GM19468 (cell line): ENCODE results near the gene SYT14.
"Not testable (repeated sequence)": the region's sequence is repeated elsewhere in the genome, so short reads cannot be mapped to it uniquely, and the experiment has no call there.

Source experiments
- ATAC-seq: cut with Tn5 transposase; IDR thresholded peaks from one replicate; pipeline ENCODE4 v1.9.1; 2021; ENCODE audit warnings: mild to moderate bottlenecking, moderate library complexity, moderate number of reproducible peaks; ENCODE audit not compliant: unreplicated experiment; ENCODE audit errors: extremely low read depth

Gene SYT14

DNA sequence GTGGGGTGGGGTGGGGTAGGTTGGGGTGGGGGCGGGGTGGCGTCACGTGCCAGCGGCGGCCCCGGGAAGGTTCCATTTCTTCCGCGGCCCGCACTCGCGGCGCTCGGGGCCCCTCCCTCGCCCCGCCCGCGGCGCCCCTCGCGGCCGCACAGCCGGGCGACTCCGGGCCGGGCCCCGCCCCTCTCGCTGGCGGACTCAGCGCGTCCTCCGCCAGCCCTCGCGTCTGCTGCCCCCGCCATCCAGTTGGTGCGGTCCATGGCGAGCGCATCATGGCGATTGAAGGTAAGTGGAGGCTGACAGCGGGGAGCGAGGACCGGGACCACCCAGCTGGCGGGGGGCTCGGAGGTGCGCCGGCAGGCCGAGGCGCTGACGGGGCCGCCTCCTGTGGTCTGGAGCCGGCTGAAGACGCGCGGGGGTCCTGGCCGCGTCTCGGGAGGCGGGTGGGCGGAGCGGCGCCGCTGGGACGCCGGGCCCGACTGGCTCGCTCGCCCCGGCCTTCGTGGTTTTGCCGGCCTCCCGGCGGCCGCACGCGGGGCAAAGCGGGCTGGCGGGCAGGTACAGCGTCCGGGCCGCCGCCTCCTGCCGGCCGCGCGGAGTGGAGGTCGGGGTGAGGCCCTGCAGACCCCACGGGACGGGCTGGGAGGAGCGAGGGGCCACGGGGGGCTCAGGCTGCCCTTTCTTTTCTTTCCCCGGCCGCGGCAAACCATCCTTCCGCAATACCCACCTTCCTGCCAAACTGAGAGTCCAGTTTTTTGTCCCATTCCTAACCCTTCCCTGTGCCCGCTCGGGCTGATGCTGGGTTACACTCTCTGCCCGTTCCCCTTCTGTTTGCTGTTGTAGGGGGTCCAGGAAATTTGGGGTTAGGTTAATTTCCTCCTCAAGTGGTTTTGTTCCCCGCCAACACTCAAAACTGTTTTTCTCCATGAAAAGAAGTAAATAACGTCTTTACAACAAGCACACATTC, at the start of gene SYT14:
Gene SYT14, plus strand, starts transcription at position 222 of the 964 bp plus-strand sequence. Its CDS starts 48 bp downstream, at position 270.
- ATAC-seq: no peak

DNA sequence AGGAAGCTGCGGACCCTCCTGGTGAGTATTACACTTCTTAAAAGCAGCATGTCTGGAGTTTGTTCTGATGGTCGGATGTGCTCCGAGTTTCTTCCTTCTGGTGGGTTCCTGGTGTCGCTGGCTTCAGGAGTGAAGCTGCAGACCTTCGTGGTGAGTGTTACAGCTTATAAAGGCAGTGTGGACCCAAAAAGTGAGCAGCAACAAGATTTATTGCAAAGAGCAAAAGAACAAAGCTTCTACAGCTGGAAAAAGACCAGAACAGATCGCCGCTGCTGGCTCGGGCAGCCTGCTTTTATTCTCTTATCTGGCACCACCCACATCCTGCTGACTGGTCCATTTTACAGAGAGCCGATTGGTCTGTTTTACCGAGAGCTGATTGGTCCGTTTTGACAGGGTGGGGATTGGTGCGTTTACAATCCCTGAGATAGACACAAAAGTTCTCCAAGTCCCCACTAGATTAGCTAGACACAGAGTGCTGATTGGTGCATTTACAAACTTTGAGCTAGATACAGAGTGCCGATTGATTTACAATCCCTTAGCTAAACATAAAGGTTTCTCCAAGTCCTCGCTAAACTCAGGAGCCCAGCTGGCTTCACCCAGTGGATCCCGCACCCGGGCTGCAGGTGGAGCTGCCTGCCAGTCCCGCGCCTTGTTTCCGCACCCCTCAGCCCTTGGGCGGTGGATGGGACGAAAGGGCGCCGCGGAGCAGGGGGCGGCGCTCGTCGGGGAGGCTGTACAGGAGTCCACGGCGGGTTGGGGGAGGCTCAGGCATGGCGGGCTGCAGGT, 49.5 kb upstream of the SYT14 start:
- ATAC-seq: not testable (repeated sequence)

DNA sequence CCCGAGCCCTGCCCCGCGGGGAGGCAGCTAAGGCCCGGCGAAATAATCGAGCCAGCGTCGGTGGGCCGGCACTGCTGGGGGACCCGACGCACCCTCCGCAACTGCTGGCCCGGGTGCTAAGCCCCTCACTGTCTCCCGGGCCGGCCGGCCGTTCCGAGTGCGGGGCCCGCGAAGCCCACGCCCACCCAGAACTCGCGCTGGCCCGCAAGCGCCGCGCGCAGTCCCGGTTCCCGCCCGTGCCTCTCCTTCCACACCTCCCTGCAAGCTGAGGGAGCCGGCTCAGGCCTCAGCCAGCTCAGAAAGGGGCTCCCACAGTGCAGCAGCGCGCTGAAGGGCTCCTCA, 49.0 kb upstream of the SYT14 start:
- ATAC-seq: no peak

DNA sequence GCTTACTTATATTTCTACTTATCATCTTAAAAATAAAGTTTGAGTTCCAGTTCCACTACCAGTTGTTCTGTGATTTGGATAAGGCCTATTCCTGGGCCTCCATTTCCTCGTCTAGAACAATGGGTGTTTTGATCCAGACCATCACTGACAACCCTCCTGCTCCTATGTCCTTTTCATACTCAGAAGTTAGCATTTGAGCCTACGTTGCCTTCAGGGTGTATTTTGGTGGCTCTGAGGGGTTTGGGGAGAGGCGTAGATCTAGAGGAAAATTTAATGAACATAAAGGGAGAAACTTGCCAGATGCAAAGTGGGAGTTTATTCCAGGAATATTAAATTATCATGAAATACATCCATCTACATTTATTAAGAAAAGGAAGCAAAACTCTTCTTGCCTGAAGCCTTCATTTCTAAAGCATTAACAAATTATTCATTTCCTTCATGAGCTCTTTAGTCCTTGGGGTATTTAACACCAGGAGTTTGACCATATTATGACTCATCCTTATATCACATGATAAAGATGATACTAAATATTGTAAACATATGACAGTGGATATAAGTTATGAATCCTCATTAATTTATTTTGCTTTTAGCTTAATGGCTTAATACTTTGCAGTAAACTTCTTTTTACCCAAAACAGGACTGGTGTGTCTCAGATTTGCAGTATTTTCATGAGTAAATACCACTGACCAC, 47.2 kb upstream of the SYT14 start:
- no peak for ATAC-seq

DNA sequence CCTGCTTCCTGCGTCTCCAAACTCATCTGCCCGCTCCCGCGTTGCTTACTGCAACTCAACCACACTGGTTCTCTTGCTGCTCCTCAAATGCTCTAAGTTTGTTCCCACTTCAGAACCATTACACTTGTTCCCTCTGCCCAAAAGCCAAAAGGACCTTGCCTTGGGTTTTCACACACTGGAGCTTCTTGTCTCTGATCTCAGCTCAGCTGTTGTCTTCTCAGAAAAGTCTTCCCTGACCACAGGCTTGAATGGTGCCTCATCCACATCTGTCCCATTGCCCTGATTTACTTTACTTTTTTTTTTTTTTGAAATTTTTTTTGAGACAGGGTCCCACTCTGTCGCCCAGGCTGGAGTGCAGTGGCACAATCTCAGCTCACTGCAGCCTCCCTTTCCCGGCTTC, 44.3 kb upstream of the SYT14 start:
- ATAC-seq: no peak

DNA sequence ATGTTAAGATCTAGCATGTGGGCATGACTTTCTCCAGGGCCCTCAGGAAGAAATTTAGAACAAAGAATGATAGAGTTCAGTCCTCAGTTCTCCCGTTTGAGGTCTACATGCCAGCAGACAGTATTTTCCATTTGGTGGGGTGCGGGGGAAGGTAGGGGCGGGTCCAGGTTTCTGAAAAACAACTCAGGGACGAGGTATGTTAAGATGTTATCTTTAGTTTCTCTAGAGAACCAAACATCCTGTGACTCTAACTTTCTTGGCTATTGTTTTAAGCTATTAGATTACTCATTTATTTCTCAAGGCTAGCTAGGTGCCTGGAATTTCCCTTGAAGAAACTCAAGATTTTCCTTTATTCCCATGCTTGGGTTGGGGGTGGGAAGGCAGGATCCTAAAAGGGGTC, 42.3 kb upstream of the SYT14 start:
- no peak for ATAC-seq

DNA sequence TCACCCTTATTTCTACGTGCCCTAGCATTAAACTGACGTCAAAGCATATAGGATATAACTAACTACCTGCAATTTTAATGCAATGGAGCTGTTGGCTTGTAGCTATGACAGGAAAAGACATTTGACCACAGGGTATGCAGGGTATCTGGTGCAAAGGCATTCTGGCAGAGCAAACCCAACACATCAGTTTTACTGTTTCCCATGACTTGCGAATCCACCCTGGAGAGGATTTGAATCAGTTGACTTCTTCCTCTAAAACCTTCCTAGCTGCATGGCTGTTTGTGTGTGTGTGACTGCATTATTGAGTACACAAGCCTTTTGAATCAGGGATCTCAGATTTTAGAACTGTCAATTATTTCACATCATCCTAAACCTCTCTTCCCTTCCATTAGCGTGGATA, 41.7 kb upstream of the SYT14 start:
- ATAC-seq: no peak

DNA sequence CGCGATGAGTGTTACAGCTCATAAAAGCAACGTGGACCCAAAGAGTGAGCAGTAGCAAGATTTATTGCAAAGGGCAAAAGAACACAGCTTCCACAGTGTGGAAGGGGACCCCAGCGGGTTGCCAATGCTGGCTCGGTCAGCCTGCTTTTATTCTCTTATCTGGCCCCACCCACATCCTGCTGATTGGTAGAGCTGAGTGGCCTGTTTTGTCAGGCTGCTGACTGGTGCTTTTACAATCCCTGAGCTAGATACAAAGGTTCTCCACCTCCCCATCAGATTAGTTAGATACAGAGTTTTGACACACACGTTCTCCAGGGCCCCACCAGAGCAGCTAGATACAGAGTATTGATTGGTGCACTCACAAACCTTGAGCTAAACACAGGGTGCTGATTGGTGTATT, 39.7 kb upstream of the SYT14 start:
- ATAC-seq: not testable (repeated sequence)

DNA sequence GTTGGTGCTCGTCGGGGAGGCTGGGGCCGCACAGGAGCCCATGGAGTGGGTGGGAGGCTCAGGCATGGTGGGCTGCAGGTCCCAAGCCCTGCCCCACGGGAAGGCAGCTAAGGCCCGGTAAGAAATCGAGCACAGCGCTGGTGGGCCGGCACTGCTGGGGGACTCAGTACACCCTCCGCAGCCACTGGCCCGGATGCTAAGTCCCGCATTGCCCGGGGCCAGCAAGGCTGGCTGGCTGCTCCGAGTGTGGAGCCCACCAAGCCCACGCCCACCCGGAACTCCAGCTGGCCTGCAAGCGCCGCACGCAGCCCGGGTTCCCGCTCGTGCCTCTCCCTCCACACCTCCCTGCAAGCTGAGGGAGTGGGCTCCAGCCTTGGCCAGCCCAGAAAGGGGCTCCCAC, 39.2 kb upstream of the SYT14 start:
- ATAC-seq: not testable (repeated sequence)

DNA sequence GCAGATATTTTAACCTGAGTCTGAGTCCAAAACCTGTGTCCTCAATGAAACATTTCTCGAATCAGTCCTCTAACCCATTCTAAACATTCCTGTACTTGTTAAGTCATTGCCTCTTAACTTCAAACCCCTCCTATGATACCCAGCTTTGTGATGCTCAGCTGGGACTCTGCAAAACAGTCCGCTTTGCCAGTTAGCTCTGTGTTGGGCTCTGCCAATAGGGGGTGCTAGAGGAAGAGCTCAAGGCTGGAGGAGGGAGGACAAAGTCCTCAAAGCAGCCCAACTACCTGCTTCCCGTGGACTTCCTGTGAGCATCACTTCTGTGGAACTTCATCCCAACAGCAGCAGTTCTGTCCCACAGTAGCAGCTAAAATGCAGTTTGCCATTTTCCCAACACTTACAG, 38.1 kb upstream of the SYT14 start:
- ATAC-seq: no peak

DNA sequence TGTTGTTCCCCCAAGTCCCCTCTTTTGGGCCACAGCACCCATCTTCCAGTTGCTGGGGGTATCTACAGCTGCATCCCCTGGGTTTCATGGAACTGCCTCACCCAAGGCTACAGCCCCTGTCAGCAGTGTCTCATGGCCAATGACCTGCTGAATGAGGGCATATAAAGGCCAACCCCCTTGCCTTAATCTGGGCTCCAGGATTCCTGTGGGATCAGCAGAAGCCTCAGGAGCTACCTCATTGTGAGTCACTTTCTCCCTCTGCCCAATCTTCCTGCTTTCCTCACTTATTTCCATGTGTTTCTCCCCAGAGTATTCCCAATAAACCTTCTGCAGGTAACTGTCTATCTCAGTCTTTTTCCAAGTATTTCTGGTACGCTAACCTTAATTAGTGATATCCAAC, 37.3 kb upstream of the SYT14 start:
- ATAC-seq: no peak

DNA sequence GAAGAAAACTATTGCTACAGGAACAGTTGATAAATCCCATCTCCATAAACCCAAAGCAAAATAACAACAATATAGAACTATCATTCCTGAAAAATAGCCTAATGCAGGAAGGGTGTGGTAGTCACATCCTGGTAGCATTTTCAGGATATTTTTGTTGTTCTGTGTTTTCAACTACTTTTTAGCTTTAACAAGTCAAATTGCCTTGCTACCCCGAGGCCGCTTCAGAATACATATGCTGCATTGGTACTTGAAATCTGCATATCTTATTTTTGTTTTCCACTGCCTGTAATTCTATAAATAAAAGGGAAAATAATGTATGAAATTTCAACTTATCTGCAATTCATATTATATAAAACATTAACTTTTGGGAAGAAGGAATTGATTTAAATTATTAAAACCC, 36.8 kb upstream of the SYT14 start:
- no peak for ATAC-seq

DNA sequence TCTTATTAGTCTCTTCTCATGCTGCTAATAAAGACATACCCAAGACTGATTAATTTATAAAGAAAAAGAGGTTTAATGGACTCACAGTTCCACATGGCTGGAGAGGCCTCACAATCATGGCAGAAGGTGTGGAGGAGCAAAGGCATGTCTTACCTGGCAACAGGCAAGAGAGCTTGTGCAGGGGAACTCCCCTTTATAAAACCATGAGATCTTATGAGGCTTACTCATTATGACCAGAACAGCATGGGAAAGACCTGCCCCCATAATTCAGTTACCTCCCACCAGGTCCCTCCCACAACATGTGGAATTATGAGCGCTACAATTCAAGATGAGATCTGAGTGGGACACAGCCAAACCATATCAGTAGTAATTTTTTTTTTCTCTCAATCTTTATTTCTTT, 33.2 kb upstream of the SYT14 start:
- ATAC-seq: not testable (repeated sequence)

DNA sequence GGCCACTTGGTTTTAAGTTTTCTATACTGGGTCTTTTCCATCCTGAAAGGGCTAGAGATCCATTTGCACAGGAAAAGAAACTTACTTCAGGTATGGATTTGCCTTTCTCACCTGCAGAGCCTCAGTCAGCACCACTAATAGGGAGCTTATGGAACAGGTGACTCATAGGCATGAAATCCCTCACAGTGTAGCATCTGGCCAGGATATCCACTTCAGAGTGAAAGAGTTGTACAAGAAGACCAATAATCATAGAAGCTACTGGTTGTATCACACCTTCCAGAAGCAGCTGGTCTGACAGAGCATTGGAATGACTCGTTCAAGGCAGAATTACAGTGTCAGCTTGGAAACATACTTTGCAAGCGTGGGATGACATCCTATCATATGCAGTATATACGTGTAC, 26.3 kb upstream of the SYT14 start:
- no peak for ATAC-seq

DNA sequence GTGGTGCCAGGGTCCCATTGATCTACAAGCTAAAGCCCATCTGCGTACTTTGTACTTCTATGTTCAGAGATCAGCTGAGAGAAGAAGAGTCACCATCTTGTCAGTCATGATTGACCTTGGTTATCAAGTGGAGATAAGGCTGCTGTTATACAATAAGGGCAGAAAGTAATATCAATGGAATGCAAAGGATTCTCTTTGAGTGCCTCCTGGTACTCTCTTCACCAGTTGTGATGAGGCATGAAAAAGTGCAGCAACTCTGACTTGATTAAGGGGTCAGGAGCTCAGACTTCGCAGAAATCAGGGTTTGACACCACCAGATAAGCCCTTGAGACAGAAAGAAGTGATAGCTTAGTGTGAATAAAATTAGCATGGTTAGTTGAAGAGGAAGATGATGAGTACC, 25.7 kb upstream of the SYT14 start:
- no peak for ATAC-seq

DNA sequence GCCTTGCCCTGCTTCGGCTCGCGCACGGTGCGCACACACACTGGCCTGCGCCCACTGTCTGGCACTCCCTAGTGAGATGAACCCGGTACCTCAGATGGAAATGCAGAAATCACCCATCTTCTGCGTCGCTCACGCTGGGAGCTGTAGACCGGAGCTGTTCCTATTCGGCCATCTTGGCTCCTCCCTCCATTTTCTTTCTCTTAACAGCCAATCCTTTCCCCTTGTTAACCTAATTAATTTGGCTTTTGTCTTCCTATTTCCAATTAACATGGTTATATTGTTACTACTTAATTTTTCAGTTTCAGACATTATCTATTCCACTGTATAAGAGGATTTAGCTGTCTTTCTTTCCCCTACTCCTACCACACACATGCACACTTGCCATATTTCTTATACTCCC, 18.4 kb upstream of the SYT14 start:
- not testable (repeated sequence) for ATAC-seq

DNA sequence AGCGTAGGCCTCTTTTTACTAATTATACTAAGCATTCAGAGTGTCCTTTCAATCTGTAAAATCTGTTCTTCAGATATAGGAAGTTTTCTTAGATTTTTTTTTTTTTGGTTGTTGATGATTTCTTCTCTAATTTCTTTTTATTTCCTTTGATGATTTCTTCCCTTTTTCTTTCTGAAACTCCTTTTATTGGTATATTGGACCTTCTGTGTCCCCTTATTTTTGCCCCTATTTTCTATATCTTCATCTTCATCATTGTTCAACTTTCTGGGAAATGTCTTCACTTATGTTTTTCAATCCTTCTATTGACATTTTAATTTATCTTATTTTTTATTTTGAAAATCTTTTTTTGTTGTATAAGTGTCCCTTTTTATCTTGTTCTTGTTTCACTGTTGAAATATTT, 17.2 kb upstream of the SYT14 start:
- no peak for ATAC-seq

DNA sequence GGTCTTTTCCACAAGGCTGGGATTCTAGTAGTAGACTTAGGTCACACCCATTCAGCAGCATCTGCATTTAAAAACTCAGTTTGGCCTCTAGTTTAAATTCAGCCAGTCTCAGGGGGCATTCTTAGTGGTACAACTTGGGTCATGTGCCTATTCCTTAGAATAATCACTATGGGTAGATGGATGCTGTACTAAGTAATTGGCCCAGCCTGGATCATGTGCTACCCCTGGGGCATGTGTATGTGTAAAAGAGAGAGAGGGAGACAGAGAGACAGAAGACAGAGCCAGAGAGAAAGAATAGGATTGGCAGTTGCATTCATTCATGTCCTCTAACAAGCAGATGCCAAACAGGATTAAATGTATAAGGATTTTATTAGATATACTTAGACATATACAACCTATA, 13.6 kb upstream of the SYT14 start:
- ATAC-seq: no peak

DNA sequence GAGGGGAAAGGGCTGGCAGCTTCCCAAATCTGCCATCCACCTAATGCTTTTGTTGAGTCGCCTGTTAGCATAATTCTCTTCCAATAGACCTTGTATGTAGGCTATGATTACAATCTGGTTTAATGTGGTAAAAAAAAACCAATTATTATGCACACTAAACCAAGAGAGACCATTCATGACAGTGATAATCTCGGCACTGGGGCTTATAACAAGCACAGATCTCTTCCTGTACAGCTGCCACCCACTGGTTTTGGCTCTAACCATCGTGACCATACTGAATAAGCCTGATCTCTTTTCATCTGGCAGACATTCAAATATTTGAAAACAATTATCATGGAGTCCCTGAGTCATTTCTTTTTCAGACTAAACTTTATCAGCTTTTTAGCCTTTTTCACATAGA, 12.0 kb upstream of the SYT14 start:
- ATAC-seq: no peak

DNA sequence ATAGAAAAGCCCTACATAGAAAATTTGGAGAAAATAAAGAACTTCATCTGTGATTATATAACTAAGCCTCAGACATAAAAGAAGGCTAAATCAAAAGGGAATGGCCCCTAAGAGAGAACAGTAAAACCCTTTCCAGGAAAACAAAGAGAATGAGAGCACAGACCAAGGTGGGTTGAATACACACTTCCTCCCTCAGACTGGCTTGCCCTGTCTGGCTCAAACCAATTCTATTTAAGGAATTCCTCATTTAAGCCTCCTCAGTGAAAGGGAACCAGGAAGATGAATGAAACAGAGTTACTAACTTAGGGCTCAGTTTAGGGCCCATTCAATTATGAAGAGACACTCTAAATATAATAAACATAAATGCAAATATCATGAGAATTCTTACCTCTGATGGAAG, 10.6 kb upstream of the SYT14 start:
- ATAC-seq: no peak

DNA sequence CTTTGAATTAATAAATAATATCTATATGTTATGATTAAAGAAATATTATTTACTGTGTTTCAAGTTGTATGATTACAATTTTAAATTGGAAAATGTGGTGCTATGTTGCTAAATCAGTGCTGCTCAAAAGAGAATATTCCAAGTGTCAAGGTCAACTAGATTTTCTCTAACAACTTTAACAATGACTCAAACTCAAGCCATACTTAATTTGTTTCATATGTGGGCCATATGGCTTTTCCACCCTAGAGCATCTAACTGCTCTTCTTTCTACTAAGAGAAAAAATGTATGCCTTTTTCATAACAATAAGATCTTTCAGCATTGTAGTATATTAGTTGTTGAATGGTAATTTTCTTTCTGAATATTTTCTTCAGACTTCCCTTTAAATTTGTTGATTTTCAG, 8.3 kb upstream of the SYT14 start:
- ATAC-seq: no peak
